ENCODE measurements around the gene PCDHGA3. TPM values are rescaled to one million over a fixed set of nuclear protein-coding genes. Genes with fewer than 3 reads are reported as not detected.
A peak's percentile ranks its signal among the peaks of the same experiment; 100 is the strongest.
"Not testable (repeated sequence)": the region's sequence is repeated elsewhere in the genome, so short reads cannot be mapped to it uniquely, and the experiment has no call there.

Gene PCDHGA3
- total RNA-seq, 1 experiment from 2014 or later, result not detected

- intact Hi-C loops (cut with micrococcal nuclease; ENCODE audit: unreplicated experiment), result no loop called here
- ATAC-seq (no peak), DNase-seq (ENCODE audit: low read depth, low spot score) (no peak)
- Histone ChIP-seq H3K4me3 (ENCODE audit: low read depth in 2 of 2, low read length in 2 of 2) (no peak within 1 kb of the TSS), H3K36me3 (ENCODE audit: control insufficient read depth, insufficient read depth, low read length) (no peaks in the 10 kb centered on the region), H3K9me3 (ENCODE audit: control insufficient read depth, insufficient read depth, low read depth, low read length) (peaks cover 6% of the 10 kb centered on the region; the same call in 1 of the 2 replicates), H3K4me1 (ENCODE audit: control insufficient read depth, insufficient read depth, low read length) (no peaks in the 10 kb centered on the region), H3K27ac (ENCODE audit: low read length) (no peak within 1 kb of the TSS), H3K27me3 (ENCODE audit: control insufficient read depth, insufficient read depth, low read length) (no peaks in the 10 kb centered on the region)
- peak; percentile 36 for TF ChIP-seq CTCF (IDR thresholded peaks at IDR 0.05)
- no peak for TF ChIP-seq POLR2AphosphoS5 (IDR thresholded peaks at IDR 0.05; ENCODE audit: low read depth, low read length)
- no peak for TF ChIP-seq REST (IDR thresholded peaks at IDR 0.05; ENCODE audit: insufficient read depth in 1 of 2, low read depth in 2 of 2, low read length in 1 of 2)
- CTCF ChIA-PET, result interaction anchor here (0.8 to 1.1 kb wide), 2 partner anchors 8 to 9 kb away, joined by 3 to 7 read pairs; partner anchors contain the start of gene PCDHGA1
- in situ Hi-C loops (cut with HindIII; ENCODE audit: low pct_unique_long_range_greater_than_20kb, low sequenced_read_pairs), result loop anchor here (25.0 kb wide), 1 partner anchor 151 kb away; the partner anchor contains the start of genes PCDHB10, PCDHB11, PCDHB16 and PCDHB8
- no TSS peak for BruUV-seq (replicated peaks)
- POLR2A ChIA-PET, result interaction anchor here (0.6 kb wide), 1 partner anchor 298 kb away, joined by 6 read pairs; the partner anchor contains the start of genes HDAC3 and RELL2
Observed at GRCh38 chr5:141338538-141339306, 4.9 kb upstream of the PCDHGA3 start, which contains the start of gene PCDHGA2. Gene PCDHGA2, plus strand, starts transcription at chr5:141338760.

GRCh38 chr5:141340781-141341354 is 2.8 kb upstream of the PCDHGA3 start:
- ATAC-seq; POLR2A ChIA-PET; H3K27ac ChIP-seq (ENCODE audit: low read length); H3K9me3 ChIP-seq (ENCODE audit: control insufficient read depth, insufficient read depth, low read depth, low read length); H3K4me3 ChIP-seq (ENCODE audit: low read depth in 2 of 2, low read length in 2 of 2); DNase-seq (ENCODE audit: low read depth, low spot score); intact Hi-C loops (cut with micrococcal nuclease; ENCODE audit: unreplicated experiment); H3K4me1 ChIP-seq (ENCODE audit: control insufficient read depth, insufficient read depth, low read length); CTCF ChIA-PET; H3K27me3 ChIP-seq (ENCODE audit: control insufficient read depth, insufficient read depth, low read length); H3K36me3 ChIP-seq (ENCODE audit: control insufficient read depth, insufficient read depth, low read length); BruUV-seq (replicated peaks): not testable (repeated sequence)
- in situ Hi-C loops (cut with HindIII; ENCODE audit: low pct_unique_long_range_greater_than_20kb, low sequenced_read_pairs), result loop anchor here (25.0 kb wide), 1 partner anchor 154 kb away; the partner anchor contains the start of genes PCDHB10, PCDHB11, PCDHB16 and PCDHB8

- Histone ChIP-seq H3K27ac (ENCODE audit: low read length) (no peak overlapping the region), H3K9me3 (ENCODE audit: control insufficient read depth, insufficient read depth, low read depth, low read length) (no peaks in the 10 kb centered on the region; the same call in 1 of the 2 replicates), H3K4me1 (ENCODE audit: control insufficient read depth, insufficient read depth, low read length) (no peaks in the 10 kb centered on the region), H3K27me3 (ENCODE audit: control insufficient read depth, insufficient read depth, low read length) (no peaks in the 10 kb centered on the region), H3K36me3 (ENCODE audit: control insufficient read depth, insufficient read depth, low read length) (no peaks in the 10 kb centered on the region), H3K4me3 (ENCODE audit: low read depth in 2 of 2, low read length in 2 of 2) (no peak overlapping the region)
- no TSS peak for BruUV-seq (replicated peaks)
- intact Hi-C loops (cut with micrococcal nuclease; ENCODE audit: unreplicated experiment) (no loop called here), in situ Hi-C loops (cut with HindIII; ENCODE audit: low pct_unique_long_range_greater_than_20kb, low sequenced_read_pairs) (loop anchor here (25.0 kb wide), 1 partner anchor 155 kb away; the partner anchor contains the start of genes PCDHB10, PCDHB11, PCDHB16 and PCDHB8)
- CTCF ChIA-PET, result interaction anchor here (0.6 kb wide), 1 partner anchor 595 kb away, joined by 3 read pairs; no protein-coding TSS in a partner anchor
- no peak for DNase-seq (ENCODE audit: low read depth, low spot score)
- POLR2A ChIA-PET, result interaction anchor here (1.0 kb wide), 1 partner anchor 22 kb away, joined by 3 read pairs; no protein-coding TSS in a partner anchor
- TF ChIP-seq TCF7L2 (IDR thresholded peaks at IDR 0.05; ENCODE audit: low read depth, low read length) (no peak), CTCF (IDR thresholded peaks at IDR 0.05) (no peak), REST (IDR thresholded peaks at IDR 0.05; ENCODE audit: insufficient read depth in 1 of 2, low read depth in 2 of 2, low read length in 1 of 2) (no peak), SIN3A (IDR thresholded peaks at IDR 0.05; ENCODE audit: borderline replicate concordance, insufficient read depth, low read depth, low read length) (no peak), POLR2AphosphoS5 (IDR thresholded peaks at IDR 0.05; ENCODE audit: low read depth, low read length) (no peak)
- no peak for ATAC-seq
Observed at GRCh38 chr5:141342773-141343172, 856 bp upstream of the PCDHGA3 start.
